PC-3 (cell line): ENCODE measurements around the gene OSBPL2. TPM values are rescaled to one million over a fixed set of nuclear protein-coding genes. Genes with fewer than 3 reads are reported as not detected.

Source experiments
- ATAC-seq: fragments of 200-7000 bp; cut with Tn5 transposase; 2 replicates; pipeline ENCODE4 v1.9.1; 2020; ENCODE audit warnings: mild to moderate bottlenecking, moderate library complexity
- BruUV-seq: library from RNA; stranded (reverse); fragments of 400-500 nt; replicated peaks from 2 replicates; lab custom pipeline; 2021; lab: Mats Ljungman, UMichigan
- CTCF ChIA-PET: fragments of 300-600 bp; sonication (Branson Sonifier 250); formaldehyde crosslinking; loops from one replicate; lab custom pipeline; 2022; ENCODE audit warnings: antibody characterized with exemption; lab: Charles Lee
- POLR2A ChIA-PET: fragments of 300-600 bp; sonication (Branson Sonifier 250); formaldehyde crosslinking; loops from one replicate; lab custom pipeline; 2022; ENCODE audit warnings: antibody characterized with exemption; ENCODE audit not compliant: unreplicated experiment; lab: Charles Lee
- DNase-seq: peaks from one replicate; pipeline ENCODE4 v3.0.0-alpha.2; 2015
- H2AFZ ChIP-seq: fragments of 300-600 bp; sonication (generic); 2 replicates; pipeline ENCODE4 v1.6.0; 2016; ENCODE audit warnings: antibody characterized with exemption, low read length
- H3F3A ChIP-seq: fragments of 300-600 bp; sonication (generic); one replicate; pipeline ENCODE4 v1.6.0; 2017; ENCODE audit warnings: antibody characterized with exemption, low read length, control low read depth, mild to moderate bottlenecking; ENCODE audit not compliant: unreplicated experiment
- H3K27ac ChIP-seq: fragments of 300-600 bp; sonication (generic); 2 replicates; pipeline ENCODE4 v1.5.1; 2016; ENCODE audit warnings: mild to moderate bottlenecking, low read length
- H3K27me3 ChIP-seq: fragments of 300-600 bp; sonication (generic); 2 replicates; pipeline ENCODE4 v1.6.1; 2016; ENCODE audit warnings: low read length, mixed read lengths
- H3K36me3 ChIP-seq: fragments of 300-600 bp; sonication (generic); 2 replicates; pipeline ENCODE4 v1.6.1; 2016; ENCODE audit warnings: low read depth, mixed run types, low read length, mixed read lengths
- H3K4me1 ChIP-seq: fragments of 300-600 bp; sonication (generic); 2 replicates; pipeline ENCODE4 v1.5.1; 2016; ENCODE audit warnings: low read length; ENCODE audit not compliant: insufficient read depth
- H3K4me2 ChIP-seq: fragments of 300-600 bp; sonication (generic); 2 replicates; pipeline ENCODE4 v1.6.0; 2016; ENCODE audit warnings: low read length
- H3K4me3 ChIP-seq: fragments of 300-600 bp; sonication (generic); 2 replicates; pipeline ENCODE4 v1.5.1; 2016; ENCODE audit warnings: mild to moderate bottlenecking, low read length, mixed read lengths
- H3K79me2 ChIP-seq: fragments of 300-600 bp; sonication (generic); 2 replicates; pipeline ENCODE4 v1.6.1; 2017; ENCODE audit warnings: low read length, mixed read lengths
- H3K9ac ChIP-seq: fragments of 300-600 bp; sonication (generic); 2 replicates; pipeline ENCODE4 v1.6.0; 2016; ENCODE audit warnings: mild to moderate bottlenecking, low read length
- H3K9me2 ChIP-seq: fragments of 300-600 bp; sonication (generic); replicated peaks from 2 replicates; pipeline ENCODE4 v1.6.1; 2016; ENCODE audit warnings: mixed run types, low read length, mixed read lengths
- H3K9me3 ChIP-seq: fragments of 300-600 bp; sonication (generic); 2 replicates; pipeline ENCODE4 v1.6.1; 2016; ENCODE audit warnings: low read length, mixed read lengths
- H4K20me1 ChIP-seq: fragments of 300-600 bp; sonication (generic); 2 replicates; pipeline ENCODE4 v1.6.1; 2016; ENCODE audit warnings: low read length, mixed read lengths
- EZH2 ChIP-seq: fragments of 300-600 bp; sonication (generic); IDR thresholded peaks from one replicate; pipeline ENCODE4 v1.6.1; 2017; ENCODE audit warnings: antibody characterized with exemption, mild to moderate bottlenecking, low read length; ENCODE audit not compliant: unreplicated experiment
- EZH2phosphoT487 ChIP-seq: fragments of 300-600 bp; sonication (generic); IDR thresholded peaks from 2 replicates; pipeline ENCODE4 v1.6.1; 2018; ENCODE audit warnings: mild to moderate bottlenecking, antibody characterized with exemption, low read length, borderline replicate concordance
- intact Hi-C: fragments of 100-400 bp; cut with micrococcal nuclease; formaldehyde crosslinking; loops from 2 replicates; pipeline ENCODE4 v1.9.0; 2023
- total RNA-seq: library from RNA; depleted of rRNA; stranded (reverse); fragments of >200 nt; gene quantifications from 2 replicates; pipeline ENCODE4 v1.2.3, GENCODE V29; 2014
- TF ChIP-seq, protein P1 (sequence below): fragments of 300-600 bp; sonication (generic); conservative IDR thresholded peaks from 2 replicates; pipeline ENCODE4 v1.5.1; 2017; ENCODE audit warnings: antibody characterized with exemption, low read depth, mild to moderate bottlenecking, low read length

The OSBPL2 gene
- total RNA-seq, 1 experiment from 2014 or later: 39.7 TPM

DNA sequence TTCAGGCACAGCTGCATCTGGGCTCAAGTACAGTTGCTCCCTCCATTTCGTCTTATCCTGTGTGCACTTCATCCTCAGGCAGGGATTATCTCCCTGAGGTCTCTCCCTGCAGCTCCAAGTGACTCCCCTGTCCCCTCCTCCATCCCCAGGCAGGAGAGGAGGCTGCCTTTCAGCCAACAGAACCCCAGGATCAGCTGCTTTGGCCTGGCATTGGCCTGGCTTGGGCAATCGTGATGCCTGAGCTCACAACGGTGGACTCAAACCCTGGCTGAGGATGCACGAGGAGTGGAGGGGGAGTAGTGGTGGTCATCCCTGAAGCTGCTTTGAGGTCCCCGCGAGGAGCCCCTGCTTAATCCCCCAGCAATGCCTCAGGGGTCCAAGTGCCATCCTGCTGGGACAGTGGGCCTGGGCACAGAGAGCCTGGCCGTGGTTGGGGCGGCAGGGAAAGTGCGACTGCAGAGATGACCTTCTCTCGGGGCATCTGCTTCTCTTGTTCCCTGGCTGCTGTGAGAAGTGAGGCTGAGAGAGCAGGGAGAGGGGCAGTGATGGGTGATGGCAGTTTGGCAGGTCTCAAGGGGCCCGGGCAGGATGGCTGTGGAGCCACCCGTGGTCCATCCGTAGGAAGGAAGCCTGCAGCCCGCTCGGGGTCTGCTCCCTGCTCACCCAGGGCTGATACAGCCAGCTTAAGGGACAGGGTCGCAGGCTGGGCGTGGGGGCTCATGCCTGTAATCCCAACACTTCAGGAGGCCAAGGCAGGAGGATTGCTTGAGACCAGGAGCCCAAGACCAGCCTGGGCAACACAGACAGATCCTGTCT, 12.3 kb upstream of the OSBPL2 start:
- Histone ChIP-seq H3K9ac (no peak overlapping the region), H3K79me2 (no peaks in the 10 kb centered on the region), H3K36me3 (no peaks in the 10 kb centered on the region), H3K9me2 (no peaks in the 10 kb centered on the region), H3K4me1 (no peaks in the 10 kb centered on the region), H3K4me2 (no peak overlapping the region), H2AFZ (no peak overlapping the region), H3K9me3 (no peaks in the 10 kb centered on the region), H3K27me3 (peaks cover 9% of the 10 kb centered on the region), H3K27ac (no peak overlapping the region), H4K20me1 (no peaks in the 10 kb centered on the region), H3K4me3 (no peak overlapping the region), H3F3A (no peaks in the 10 kb centered on the region)
- no TSS peak for BruUV-seq
- CTCF ChIA-PET: no interaction called here
- POLR2A ChIA-PET: no interaction called here
- intact Hi-C loops: no loop called here
- TF ChIP-seq EZH2phosphoT487 (no peak), EZH2 (no peak)
- TF ChIP-seq, protein P1, sequence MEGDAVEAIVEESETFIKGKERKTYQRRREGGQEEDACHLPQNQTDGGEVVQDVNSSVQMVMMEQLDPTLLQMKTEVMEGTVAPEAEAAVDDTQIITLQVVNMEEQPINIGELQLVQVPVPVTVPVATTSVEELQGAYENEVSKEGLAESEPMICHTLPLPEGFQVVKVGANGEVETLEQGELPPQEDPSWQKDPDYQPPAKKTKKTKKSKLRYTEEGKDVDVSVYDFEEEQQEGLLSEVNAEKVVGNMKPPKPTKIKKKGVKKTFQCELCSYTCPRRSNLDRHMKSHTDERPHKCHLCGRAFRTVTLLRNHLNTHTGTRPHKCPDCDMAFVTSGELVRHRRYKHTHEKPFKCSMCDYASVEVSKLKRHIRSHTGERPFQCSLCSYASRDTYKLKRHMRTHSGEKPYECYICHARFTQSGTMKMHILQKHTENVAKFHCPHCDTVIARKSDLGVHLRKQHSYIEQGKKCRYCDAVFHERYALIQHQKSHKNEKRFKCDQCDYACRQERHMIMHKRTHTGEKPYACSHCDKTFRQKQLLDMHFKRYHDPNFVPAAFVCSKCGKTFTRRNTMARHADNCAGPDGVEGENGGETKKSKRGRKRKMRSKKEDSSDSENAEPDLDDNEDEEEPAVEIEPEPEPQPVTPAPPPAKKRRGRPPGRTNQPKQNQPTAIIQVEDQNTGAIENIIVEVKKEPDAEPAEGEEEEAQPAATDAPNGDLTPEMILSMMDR: no peak
- DNase-seq: no peak
- ATAC-seq: no peak

DNA sequence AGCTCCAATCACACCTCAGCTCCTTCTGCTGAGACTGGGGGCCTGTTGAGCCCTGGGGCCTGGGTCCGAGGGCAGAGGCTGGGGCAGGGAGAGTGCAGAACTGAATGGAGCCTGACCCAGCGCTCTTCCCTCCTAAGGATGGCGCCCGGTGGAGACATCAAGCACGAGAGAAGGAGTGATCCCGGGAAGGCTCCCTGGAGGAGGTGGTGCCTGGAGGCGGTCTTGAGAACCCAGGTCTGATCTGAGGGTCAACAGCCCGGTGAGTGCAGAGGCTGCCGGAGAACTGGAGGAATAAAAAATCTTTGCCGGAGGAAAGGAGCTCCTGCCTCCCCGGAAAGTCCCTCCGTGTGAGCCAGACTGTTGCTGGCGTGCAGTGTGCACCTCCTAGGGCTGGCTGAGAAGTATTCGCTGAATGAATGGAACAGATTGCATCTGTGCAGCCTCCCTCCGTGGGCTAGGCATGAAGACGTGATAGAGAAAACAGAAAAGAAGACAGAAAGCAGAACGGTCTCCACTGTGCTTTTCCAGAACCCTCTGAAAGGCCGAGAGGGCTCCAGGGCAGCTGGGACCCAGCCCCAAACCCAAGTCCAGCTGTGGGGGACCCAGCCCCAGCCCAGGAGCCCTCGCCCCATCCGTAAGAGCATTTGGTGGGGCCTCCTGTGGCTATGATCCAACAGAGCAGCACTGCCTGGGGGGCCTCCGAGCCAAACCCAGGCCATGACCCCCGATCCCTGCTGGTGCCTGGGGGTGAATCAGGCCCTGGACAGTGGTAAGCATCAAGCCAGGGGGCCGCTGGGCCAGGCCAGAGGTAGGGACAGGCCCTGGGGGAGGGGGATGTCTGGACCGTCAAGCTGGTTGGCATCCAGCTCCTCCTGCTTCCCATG, 11.4 kb upstream of the OSBPL2 start:
- no peaks in the 10 kb centered on the region for H3K9me2 ChIP-seq
- POLR2A ChIA-PET: interaction anchor here (0.6 kb wide), 1 partner anchor 105 kb away, joined by 9 read pairs; the partner anchor contains the start of gene LSM14B
- no peaks in the 10 kb centered on the region for H4K20me1 ChIP-seq
- H3K4me2 ChIP-seq: no peak overlapping the region
- H3F3A ChIP-seq: no peaks in the 10 kb centered on the region
- no peak overlapping the region for H3K27ac ChIP-seq
- CTCF ChIA-PET: no interaction called here
- intact Hi-C loops: no loop called here
- no peaks in the 10 kb centered on the region for H3K4me1 ChIP-seq
- DNase-seq (no peak), ATAC-seq (no peak)
- no peak overlapping the region for H3K4me3 ChIP-seq
- TF ChIP-seq, protein P1: no peak
- no peak for TF ChIP-seq EZH2
- no peaks in the 10 kb centered on the region for H3K79me2 ChIP-seq
- no peak overlapping the region for H2AFZ ChIP-seq
- no peaks in the 10 kb centered on the region for H3K9me3 ChIP-seq
- H3K9ac ChIP-seq: no peak overlapping the region
- peaks cover 4% of the 10 kb centered on the region; the same call in 1 of the 2 replicates for H3K27me3 ChIP-seq
- no TSS peak for BruUV-seq
- no peaks in the 10 kb centered on the region for H3K36me3 ChIP-seq
